Progenitor cell of endocrine pancreas (in vitro differentiated cells): ENCODE measurements around the gene GJD3. TPM values are rescaled to one million over a fixed set of nuclear protein-coding genes. Genes with fewer than 3 reads are reported as not detected.

ENCODE experiments used
- DNase-seq: peaks from one replicate; pipeline ENCODE4 v3.0.0; 2021; ENCODE audit warnings: low spot score; ENCODE audit not compliant: unreplicated experiment
- H3K27ac Mint-ChIP-seq: 2 replicates; pipeline ENCODE4 v1.8.0; 2021; ENCODE audit warnings: mild to moderate bottlenecking, moderate library complexity, mixed read lengths
- H3K27me3 Mint-ChIP-seq: 2 replicates; pipeline ENCODE4 v1.8.0; 2021; ENCODE audit warnings: mixed read lengths
- H3K36me3 Mint-ChIP-seq: 2 replicates; pipeline ENCODE4 v1.8.0; 2022; ENCODE audit warnings: mixed read lengths; ENCODE audit not compliant: insufficient read depth
- H3K4me1 Mint-ChIP-seq: 2 replicates; pipeline ENCODE4 v1.8.0; 2021; ENCODE audit warnings: low read depth, mixed read lengths
- H3K4me3 Mint-ChIP-seq: 2 replicates; pipeline ENCODE4 v1.8.0; 2021; ENCODE audit warnings: low read depth, mild to moderate bottlenecking, moderate library complexity, mixed read lengths
- H3K9me3 Mint-ChIP-seq: 2 replicates; pipeline ENCODE4 v1.8.0; 2021; ENCODE audit warnings: low read depth, mixed read lengths
- total RNA-seq: library from RNA; stranded (reverse); gene quantifications from 2 replicates; pipeline ENCODE4 v1.2.1, GENCODE V29; 2021
- TF ChIP-seq, protein P1 (sequence below): fragments of 200-600 bp; sonication (generic); IDR thresholded peaks from one replicate; pipeline ENCODE4 v1.5.0; 2021; ENCODE audit warnings: antibody characterized with exemption, mild to moderate bottlenecking; ENCODE audit not compliant: unreplicated experiment

GJD3 gene
- total RNA-seq, 1 donor from 2014 or later = not detected

DNA sequence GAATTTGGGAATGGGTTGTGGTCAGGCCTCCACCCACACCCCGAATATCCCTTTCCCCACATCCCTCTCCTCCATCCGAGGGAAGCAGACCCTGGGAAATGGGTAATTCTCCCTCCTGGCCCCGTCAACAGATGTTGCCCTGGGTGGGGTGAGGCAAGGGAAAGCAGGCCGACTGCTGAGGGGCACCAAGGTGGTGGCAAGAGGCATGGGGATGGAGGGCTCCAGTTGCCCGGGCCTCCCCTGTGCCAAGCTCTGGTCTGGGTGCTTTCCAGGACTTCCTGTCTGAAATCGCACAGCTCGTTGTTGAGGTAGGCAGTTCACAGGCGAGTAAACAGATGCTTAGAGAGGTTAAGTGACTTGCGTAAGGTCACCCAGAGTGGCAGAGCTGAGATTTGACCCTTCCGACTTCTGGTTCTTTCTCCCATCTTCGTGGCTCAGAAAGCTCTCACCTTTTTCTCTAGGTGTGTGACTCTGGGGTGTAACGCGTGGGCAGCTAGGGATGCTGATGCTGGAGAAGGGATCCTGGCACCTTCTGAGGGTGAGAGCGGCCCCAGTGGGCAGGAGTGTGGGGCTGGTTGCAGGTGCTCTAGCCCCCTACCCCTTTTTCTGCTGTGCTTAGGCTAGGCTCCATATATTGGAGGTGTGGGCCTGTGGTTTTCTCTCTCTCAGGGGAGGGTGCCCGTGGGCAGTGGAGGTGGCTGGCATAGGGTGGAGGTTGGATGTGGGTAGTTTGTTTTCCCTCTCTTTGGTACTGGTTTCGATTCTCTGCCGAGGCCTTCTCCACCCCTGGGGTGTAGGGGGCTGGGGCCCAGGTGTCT is 38.3 kb downstream of the GJD3 start:
- Mint-ChIP-seq H3K36me3 (peaks cover 3% of the 10 kb centered on the region), H3K9me3 (no peaks in the 10 kb centered on the region), H3K27ac (no peak overlapping the region), H3K27me3 (no peaks in the 10 kb centered on the region), H3K4me3 (no peak overlapping the region), H3K4me1 (peaks cover 39% of the 10 kb centered on the region)
- DNase-seq = no peak
- TF ChIP-seq, protein P1, sequence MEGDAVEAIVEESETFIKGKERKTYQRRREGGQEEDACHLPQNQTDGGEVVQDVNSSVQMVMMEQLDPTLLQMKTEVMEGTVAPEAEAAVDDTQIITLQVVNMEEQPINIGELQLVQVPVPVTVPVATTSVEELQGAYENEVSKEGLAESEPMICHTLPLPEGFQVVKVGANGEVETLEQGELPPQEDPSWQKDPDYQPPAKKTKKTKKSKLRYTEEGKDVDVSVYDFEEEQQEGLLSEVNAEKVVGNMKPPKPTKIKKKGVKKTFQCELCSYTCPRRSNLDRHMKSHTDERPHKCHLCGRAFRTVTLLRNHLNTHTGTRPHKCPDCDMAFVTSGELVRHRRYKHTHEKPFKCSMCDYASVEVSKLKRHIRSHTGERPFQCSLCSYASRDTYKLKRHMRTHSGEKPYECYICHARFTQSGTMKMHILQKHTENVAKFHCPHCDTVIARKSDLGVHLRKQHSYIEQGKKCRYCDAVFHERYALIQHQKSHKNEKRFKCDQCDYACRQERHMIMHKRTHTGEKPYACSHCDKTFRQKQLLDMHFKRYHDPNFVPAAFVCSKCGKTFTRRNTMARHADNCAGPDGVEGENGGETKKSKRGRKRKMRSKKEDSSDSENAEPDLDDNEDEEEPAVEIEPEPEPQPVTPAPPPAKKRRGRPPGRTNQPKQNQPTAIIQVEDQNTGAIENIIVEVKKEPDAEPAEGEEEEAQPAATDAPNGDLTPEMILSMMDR = no peak

DNA sequence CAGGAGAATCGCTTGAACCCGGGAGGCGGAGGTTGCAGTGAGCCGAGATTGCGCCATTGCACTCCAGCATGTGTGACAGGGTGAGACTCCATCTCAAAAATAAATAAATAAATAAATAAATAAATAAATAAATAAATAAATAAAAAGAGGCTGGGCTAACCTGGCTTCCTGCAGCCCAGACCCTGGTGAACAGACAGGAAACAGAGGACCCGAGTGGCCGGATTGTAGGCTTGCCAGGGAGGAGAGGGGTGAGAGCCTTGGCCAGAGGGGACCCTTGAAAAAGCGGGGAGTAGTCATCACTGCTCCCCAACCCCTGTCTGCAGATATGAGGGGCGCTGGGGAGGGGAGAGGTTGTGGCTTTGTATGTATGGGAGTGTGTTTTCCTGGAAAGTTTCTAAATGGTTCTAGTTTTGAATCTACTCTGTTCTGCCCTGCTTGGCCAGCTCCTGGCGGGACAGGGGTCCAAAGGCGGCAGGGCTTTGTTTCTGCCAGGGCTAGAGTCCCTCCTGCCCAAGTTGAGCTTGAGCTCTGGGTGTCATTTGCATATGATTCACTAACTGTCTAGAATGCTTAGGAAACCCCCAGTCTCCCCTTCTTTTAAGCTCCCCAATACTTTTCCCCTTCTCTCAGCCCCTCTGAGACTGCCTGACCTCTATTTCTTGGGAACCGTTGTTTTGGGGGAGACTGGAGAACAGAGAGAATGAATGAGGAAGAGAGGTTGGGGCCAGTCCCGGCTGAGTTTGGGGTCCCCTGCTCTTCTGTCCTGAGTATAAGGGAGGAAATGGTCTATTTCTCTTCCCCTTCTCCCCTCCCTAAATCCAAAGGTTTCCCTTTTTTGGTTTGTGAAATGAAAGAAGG is 39.2 kb downstream of the GJD3 start:
- Mint-ChIP-seq H3K4me1 (peaks cover 38% of the 10 kb centered on the region), H3K36me3 (peaks cover 2% of the 10 kb centered on the region), H3K27ac (no peak overlapping the region), H3K4me3 (no peak overlapping the region), H3K27me3 (no peaks in the 10 kb centered on the region), H3K9me3 (no peaks in the 10 kb centered on the region)
- TF ChIP-seq, protein P1 = no peak
- no peak for DNase-seq

DNA sequence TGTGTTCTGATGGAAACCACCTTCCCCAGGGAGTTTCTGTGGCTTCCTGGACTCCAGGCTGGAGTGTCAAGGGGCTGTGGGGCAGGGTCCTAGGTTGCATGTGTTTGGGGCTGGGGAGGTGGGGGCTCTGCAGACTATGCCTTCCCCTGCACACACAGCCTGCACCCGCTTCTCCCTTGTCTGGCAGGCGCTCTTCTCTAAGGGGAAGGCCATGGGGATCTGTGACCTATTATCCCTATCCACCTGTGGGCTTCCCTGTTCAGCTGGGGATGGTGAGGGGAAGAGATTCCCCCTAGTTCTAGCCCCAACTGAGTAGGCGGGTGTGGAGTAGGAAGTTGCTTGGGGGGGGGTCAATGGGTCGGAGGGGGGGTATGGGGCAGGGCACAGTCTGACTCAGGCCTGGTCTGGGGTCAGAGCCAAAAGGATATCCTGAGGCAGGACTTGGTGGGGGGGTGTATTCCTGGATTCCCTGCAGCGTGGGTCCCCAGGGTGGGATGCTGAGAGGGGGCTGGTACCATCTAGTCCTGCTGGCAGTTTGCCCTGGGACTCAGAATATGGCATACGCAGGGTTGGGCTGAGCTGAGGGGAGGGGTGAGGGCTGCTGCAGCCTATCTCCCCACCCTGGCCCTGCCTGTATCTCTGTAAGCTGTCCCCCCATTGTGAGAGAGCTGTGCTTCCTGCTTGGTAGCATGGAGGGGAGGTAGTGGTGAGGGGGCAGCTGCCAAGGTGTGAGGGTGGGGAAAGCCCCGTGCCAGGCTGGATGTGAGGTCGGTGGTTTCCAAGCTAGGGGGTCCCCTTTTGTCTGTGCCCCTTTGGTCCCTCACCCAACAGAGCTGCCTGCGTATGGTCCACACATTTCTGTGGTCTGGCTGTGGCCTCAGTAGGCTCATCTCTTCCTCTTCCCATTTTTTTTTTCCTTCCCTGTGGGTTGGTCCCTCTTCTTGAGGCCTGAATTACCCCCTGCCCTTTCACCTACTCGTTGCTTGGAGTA is 40.9 kb downstream of the GJD3 start:
- Mint-ChIP-seq H3K4me1 (peaks cover 47% of the 10 kb centered on the region), H3K9me3 (no peaks in the 10 kb centered on the region), H3K36me3 (peaks cover 2% of the 10 kb centered on the region), H3K27ac (peak overlapping the region; percentile 29), H3K4me3 (no peak overlapping the region), H3K27me3 (no peaks in the 10 kb centered on the region)
- no peak for DNase-seq
- TF ChIP-seq, protein P1 = no peak

DNA sequence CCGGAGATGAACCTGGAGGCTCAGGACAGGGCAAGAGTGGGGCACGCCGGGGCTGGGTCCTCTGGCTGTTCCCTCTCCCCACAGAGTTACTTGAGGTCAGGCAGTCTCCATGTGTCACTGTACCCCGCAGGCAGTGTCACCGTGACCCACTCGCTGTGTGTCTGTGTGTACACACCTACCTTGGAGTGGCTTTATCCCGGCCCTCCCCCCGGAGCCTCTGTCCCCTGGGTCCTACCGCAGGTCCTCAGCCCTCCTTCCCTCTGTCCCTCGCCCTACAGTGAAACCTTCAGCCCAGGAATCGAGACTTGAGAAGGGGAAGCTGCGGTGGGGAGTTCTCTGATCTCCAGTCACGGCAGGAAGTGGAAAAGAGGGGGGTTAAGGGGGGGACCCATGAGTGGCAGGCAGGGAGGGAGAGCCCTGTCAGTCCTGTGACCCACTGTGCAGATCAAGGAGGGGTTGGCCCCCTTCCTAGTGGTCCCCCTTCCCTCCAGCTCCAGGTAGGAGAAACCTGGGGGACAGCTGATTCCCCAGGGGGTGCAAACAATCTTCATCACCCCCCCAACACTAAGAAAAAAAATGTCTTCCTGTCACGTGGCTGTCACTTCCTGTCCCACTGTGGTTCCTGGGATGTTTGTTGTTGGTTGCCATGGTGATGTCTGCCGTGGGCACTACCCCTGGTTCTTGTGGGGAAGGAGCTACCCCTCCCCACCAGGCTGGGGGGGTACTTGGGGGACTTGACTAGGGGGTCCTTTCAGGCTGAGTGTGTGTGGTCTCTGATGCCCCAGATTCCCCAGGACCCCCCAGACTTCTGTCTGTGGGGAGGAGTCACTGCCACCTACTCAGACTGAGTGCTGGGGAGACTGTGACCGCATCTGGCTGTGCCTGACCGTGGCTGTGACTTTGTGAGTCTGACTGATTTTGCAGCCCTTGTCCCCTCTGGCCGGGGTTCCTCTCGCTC is 41.9 kb downstream of the GJD3 start:
- Mint-ChIP-seq H3K36me3 (no peaks in the 10 kb centered on the region), H3K4me3 (no peak overlapping the region), H3K9me3 (no peaks in the 10 kb centered on the region), H3K4me1 (peaks cover 47% of the 10 kb centered on the region), H3K27me3 (no peaks in the 10 kb centered on the region), H3K27ac (peak overlapping the region; percentile 29)
- TF ChIP-seq, protein P1 = no peak
- DNase-seq = no peak
